Astrocyte (in vitro differentiated cells and primary cell): ENCODE results near the gene GALNT17. TPM values are rescaled to one million over a fixed set of nuclear protein-coding genes. Genes with fewer than 3 reads are reported as not detected.
"Not testable (repeated sequence)": the region's sequence is repeated elsewhere in the genome, so short reads cannot be mapped to it uniquely, and the experiment has no call there.

Experiments used
- DNase-seq: peaks from one replicate; pipeline ENCODE4 v3.0.0-alpha.2; 2010; ENCODE audit warnings: low read depth
- FAIRE-seq: peaks from 2 replicates; lab custom pipeline; 2011; peaks lifted over from hg19 to GRCh38; lab: Jason Lieb, UNC
- H2AFZ ChIP-seq: 2 replicates; pipeline ENCODE4 v1.6.0; 2012; ENCODE audit warnings: low read depth, low read length, inconsistent platforms
- H3K27ac ChIP-seq: 2 replicates; pipeline ENCODE4 v1.5.1; 2011; ENCODE audit warnings: low read depth, low read length, inconsistent platforms
- H3K27me3 ChIP-seq: 2 replicates; pipeline ENCODE4 v1.6.0; 2011; ENCODE audit warnings: low read length, inconsistent platforms; ENCODE audit not compliant: insufficient read depth
- H3K36me3 ChIP-seq: 2 replicates; pipeline ENCODE4 v1.5.1; 2011; ENCODE audit warnings: low read length, inconsistent platforms; ENCODE audit not compliant: insufficient read depth
- H3K4me1 ChIP-seq: 2 replicates; pipeline ENCODE4 v1.5.1; 2011; ENCODE audit warnings: low read length, inconsistent platforms; ENCODE audit not compliant: insufficient read depth
- H3K4me2 ChIP-seq: 2 replicates; pipeline ENCODE4 v1.6.0; 2012; ENCODE audit warnings: low read length, inconsistent platforms
- H3K4me3 ChIP-seq: 2 replicates; pipeline ENCODE4 v1.5.1; 2011; ENCODE audit warnings: low read depth, mild to moderate bottlenecking, low read length, inconsistent platforms; ENCODE audit not compliant: insufficient read depth
- H3K79me2 ChIP-seq: 2 replicates; pipeline ENCODE4 v1.6.0; 2012; ENCODE audit warnings: mild to moderate bottlenecking, low read length, inconsistent platforms; ENCODE audit not compliant: insufficient read depth
- H3K9ac ChIP-seq: 2 replicates; pipeline ENCODE4 v1.6.0; 2012; ENCODE audit warnings: mild to moderate bottlenecking, low read length, inconsistent platforms
- H3K9me3 ChIP-seq: 2 replicates; pipeline ENCODE4 v1.5.1; 2012; ENCODE audit warnings: low read depth, mild to moderate bottlenecking, low read length, inconsistent platforms; ENCODE audit not compliant: insufficient read depth
- H4K20me1 ChIP-seq: 2 replicates; pipeline ENCODE4 v1.6.0; 2012; ENCODE audit warnings: low read length, inconsistent platforms; ENCODE audit not compliant: insufficient read depth
- H3K27ac Mint-ChIP-seq: one replicate; pipeline ENCODE4 v1.8.0; 2021; ENCODE audit warnings: mild to moderate bottlenecking, mixed read lengths; ENCODE audit not compliant: unreplicated experiment
- H3K27me3 Mint-ChIP-seq: one replicate; pipeline ENCODE4 v1.8.0; 2021; ENCODE audit warnings: low read depth, mixed read lengths; ENCODE audit not compliant: unreplicated experiment
- H3K36me3 Mint-ChIP-seq: one replicate; pipeline ENCODE4 v1.8.0; 2021; ENCODE audit warnings: low read depth, mixed read lengths; ENCODE audit not compliant: unreplicated experiment
- H3K4me1 Mint-ChIP-seq: one replicate; pipeline ENCODE4 v1.8.0; 2021; ENCODE audit warnings: low read depth, mixed read lengths; ENCODE audit not compliant: unreplicated experiment
- H3K4me3 Mint-ChIP-seq: one replicate; pipeline ENCODE4 v1.8.0; 2021; ENCODE audit warnings: mild to moderate bottlenecking, moderate library complexity, mixed read lengths; ENCODE audit not compliant: unreplicated experiment
- H3K9me3 Mint-ChIP-seq: one replicate; pipeline ENCODE4 v1.8.0; 2021; ENCODE audit warnings: mild to moderate bottlenecking, mixed read lengths; ENCODE audit not compliant: unreplicated experiment
- EZH2 ChIP-seq: IDR thresholded peaks from 2 replicates; pipeline ENCODE4 v1.6.1; 2012; ENCODE audit warnings: mild to moderate bottlenecking, low read length, inconsistent platforms; ENCODE audit not compliant: insufficient read depth
- total RNA-seq: library from RNA; stranded (reverse); gene quantifications from 2 replicates; pipeline ENCODE4 v1.2.1, GENCODE V29; 2021
- TF ChIP-seq, protein P1 (sequence below): IDR thresholded peaks from 2 replicates; pipeline ENCODE4 v1.5.1; 2011; ENCODE audit warnings: low read depth, mild to moderate bottlenecking, inconsistent platforms, low read length, moderate library complexity; ENCODE audit not compliant: insufficient read depth

Gene GALNT17
- total RNA-seq, 1 donor from 2014 or later, result 7.8 TPM

DNA sequence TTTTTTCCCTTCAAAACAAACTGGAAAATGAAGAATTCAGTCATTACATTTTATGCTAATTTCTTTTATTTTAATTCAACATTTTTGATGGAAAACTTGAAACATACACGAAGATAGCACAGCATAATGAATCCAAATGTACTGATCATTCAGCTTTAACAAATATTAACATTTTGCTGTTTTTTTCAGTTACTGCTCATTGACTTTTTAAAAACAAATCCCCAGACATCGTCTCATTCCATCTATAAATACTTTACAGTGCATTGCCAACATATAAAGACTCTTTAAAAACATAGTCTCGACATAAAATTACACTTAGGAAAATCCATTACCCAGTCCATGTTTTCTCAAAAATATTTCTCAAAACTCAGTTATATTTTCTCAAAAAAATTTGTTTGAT lies 452.3 kb downstream of the GALNT17 start:
- Histone ChIP-seq H3K4me2 (no peak overlapping the region), H3K4me3 (no peak overlapping the region), H3K27ac (no peak overlapping the region), H3K9me3 (peaks cover 2% of the 10 kb centered on the region), H3K79me2 (no peaks in the 10 kb centered on the region), H2AFZ (no peak overlapping the region), H3K36me3 (no peaks in the 10 kb centered on the region), H4K20me1 (no peaks in the 10 kb centered on the region), H3K9ac (no peak overlapping the region), H3K4me1 (no peaks in the 10 kb centered on the region), H3K27me3 (no peaks in the 10 kb centered on the region)
- no peak overlapping the region for H3K4me3 Mint-ChIP-seq
- FAIRE-seq (no peak), DNase-seq (no peak)
- no peak for TF ChIP-seq EZH2
- TF ChIP-seq, protein P1, sequence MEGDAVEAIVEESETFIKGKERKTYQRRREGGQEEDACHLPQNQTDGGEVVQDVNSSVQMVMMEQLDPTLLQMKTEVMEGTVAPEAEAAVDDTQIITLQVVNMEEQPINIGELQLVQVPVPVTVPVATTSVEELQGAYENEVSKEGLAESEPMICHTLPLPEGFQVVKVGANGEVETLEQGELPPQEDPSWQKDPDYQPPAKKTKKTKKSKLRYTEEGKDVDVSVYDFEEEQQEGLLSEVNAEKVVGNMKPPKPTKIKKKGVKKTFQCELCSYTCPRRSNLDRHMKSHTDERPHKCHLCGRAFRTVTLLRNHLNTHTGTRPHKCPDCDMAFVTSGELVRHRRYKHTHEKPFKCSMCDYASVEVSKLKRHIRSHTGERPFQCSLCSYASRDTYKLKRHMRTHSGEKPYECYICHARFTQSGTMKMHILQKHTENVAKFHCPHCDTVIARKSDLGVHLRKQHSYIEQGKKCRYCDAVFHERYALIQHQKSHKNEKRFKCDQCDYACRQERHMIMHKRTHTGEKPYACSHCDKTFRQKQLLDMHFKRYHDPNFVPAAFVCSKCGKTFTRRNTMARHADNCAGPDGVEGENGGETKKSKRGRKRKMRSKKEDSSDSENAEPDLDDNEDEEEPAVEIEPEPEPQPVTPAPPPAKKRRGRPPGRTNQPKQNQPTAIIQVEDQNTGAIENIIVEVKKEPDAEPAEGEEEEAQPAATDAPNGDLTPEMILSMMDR, result no peak
- H3K4me1 Mint-ChIP-seq, result no peaks in the 10 kb centered on the region
- H3K27me3 Mint-ChIP-seq, result no peaks in the 10 kb centered on the region
- peaks cover 3% of the 10 kb centered on the region for H3K36me3 Mint-ChIP-seq
- no peak overlapping the region for H3K27ac Mint-ChIP-seq
- H3K9me3 Mint-ChIP-seq, result peaks cover 5% of the 10 kb centered on the region

DNA sequence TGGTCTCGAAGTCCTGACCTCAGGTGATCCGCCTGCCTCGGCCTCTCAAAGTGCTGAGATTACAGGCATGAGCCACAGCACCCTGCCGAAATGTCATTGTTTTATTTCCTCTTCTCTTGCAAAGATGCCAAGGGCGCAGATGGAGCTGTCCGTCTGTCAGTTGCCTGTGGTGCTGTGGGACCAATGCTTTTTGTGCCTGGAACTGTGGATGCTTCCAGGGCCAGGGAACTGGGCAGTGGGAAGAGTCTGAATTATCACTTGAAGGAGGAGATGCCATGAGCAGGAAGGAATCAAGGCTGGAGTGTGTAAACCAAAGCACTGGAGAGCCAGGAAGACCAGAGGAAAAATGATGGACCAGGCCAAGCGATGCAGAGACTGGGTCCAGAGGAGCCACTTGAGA lies 459.9 kb downstream of the GALNT17 start:
- no peak for DNase-seq
- peaks cover 10% of the 10 kb centered on the region for H3K9me3 Mint-ChIP-seq
- Histone ChIP-seq H3K4me3 (no peak overlapping the region), H4K20me1 (no peaks in the 10 kb centered on the region), H3K79me2 (no peaks in the 10 kb centered on the region), H3K27ac (no peak overlapping the region), H3K9me3 (peaks cover 2% of the 10 kb centered on the region), H2AFZ (no peak overlapping the region), H3K27me3 (no peaks in the 10 kb centered on the region), H3K9ac (no peak overlapping the region), H3K4me2 (no peak overlapping the region), H3K36me3 (no peaks in the 10 kb centered on the region), H3K4me1 (no peaks in the 10 kb centered on the region)
- FAIRE-seq, result no peak
- H3K27me3 Mint-ChIP-seq, result no peaks in the 10 kb centered on the region
- H3K36me3 Mint-ChIP-seq, result peaks cover 7% of the 10 kb centered on the region
- TF ChIP-seq EZH2, result no peak
- TF ChIP-seq, protein P1, result no peak
- H3K4me3 Mint-ChIP-seq, result no peak overlapping the region
- H3K27ac Mint-ChIP-seq, result no peak overlapping the region
- peaks cover 20% of the 10 kb centered on the region for H3K4me1 Mint-ChIP-seq

DNA sequence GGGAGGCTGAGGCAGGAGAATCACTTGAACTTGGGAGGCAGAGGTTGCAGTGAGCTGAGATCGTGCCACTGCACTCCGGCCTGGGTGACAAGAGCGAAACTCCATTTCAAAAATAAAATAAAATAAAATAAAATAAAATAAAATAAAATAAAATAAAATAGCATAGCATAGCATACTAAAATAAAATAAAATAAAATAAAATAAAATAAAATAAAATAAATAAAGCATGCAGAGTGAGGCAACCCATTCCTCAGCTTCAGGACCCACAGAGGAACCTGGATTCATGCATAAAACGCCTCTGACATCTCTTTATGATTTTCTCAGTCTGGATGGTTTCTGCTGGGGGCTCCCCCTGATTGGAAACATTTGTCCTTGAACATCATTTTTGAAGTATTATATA lies 460.4 kb downstream of the GALNT17 start:
- not testable (repeated sequence) for H3K27ac Mint-ChIP-seq, H3K9ac ChIP-seq, DNase-seq, H2AFZ ChIP-seq, H3K36me3 ChIP-seq, H3K9me3 Mint-ChIP-seq, H3K27me3 ChIP-seq, H3K4me3 ChIP-seq, H3K4me1 ChIP-seq, FAIRE-seq, H4K20me1 ChIP-seq, H3K79me2 ChIP-seq, H3K27ac ChIP-seq, H3K27me3 Mint-ChIP-seq, H3K9me3 ChIP-seq, H3K4me3 Mint-ChIP-seq, H3K36me3 Mint-ChIP-seq, H3K4me2 ChIP-seq
- peaks cover 20% of the 10 kb centered on the region for H3K4me1 Mint-ChIP-seq
